GM21825 (cell line): ENCODE measurements around the gene ETFDH.
"Not testable (repeated sequence)": the region's sequence is repeated elsewhere in the genome, so short reads cannot be mapped to it uniquely, and the experiment has no call there.

Experiments used
- ATAC-seq: cut with Tn5 transposase; IDR thresholded peaks from one replicate; pipeline ENCODE4 v1.9.1; 2021; ENCODE audit warnings: mild to moderate bottlenecking, moderate library complexity; ENCODE audit not compliant: unreplicated experiment

ETFDH gene

DNA sequence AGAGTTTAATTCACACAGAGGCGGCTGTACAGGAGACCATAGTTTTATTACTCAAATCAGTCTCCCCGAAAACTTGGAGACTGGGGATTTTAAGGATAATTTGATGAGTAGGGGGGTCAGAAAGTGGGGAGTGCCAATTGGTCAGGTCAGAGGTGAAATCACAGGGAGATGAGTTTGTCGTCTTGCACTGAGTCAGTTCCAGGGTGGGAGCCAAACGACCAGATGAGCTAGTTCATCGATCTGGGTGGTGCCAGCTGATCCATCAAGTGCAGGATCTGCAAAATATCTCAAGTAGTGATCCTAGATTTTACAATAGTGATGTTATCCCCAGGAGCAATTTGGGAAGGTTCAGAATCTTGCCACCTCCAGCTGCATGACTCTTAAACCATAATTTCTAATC, 4.0 kb downstream of the ETFDH start:
- no peak for ATAC-seq

GRCh38 chr4:158678767-158679166, 6.7 kb downstream of the ETFDH start:
- ATAC-seq, result no peak

GRCh38 chr4:158681629-158682028, 9.5 kb downstream of the ETFDH start:
- ATAC-seq, result no peak

DNA sequence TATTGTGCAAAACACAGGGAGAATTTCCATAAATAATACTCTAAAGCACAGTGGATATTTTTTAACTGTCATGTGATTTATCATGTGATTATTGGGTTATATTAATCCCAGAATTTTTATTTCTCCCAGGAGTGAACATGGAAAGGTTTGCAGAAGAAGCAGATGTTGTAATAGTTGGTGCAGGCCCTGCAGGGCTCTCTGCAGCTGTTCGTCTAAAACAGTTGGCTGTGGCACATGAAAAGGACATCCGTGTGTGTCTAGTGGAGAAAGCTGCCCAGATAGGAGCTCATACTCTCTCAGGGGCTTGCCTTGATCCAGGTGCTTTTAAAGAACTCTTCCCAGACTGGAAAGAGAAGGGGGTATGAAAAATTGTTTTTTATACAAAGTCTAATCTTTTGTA, 10.0 kb downstream of the ETFDH start:
- ATAC-seq, result no peak

- ATAC-seq, result no peak
Observed at GRCh38 chr4:158688813-158689212, 16.7 kb downstream of the ETFDH start.

- no peak for ATAC-seq
Observed at GRCh38 chr4:158704274-158704673, 32.2 kb downstream of the ETFDH start.

DNA sequence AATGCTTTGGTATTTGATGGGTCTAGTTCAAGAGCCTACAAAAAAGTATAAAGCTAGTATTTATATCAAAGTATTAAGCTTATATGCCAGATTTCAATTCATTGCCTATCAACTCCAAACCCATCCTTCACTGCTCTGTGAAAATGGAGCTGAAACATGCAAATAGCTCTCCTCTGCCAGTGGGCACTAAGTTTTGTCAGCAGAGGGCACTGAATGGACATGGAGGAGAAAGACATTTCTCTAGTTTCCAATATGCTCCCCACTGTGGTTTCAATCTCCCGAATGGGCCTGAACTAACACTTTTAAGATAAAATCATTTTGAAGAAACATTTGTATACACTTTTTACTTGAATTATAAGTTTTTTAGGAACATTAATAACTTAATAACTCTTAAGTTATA, 38.7 kb downstream of the ETFDH start:
- no peak for ATAC-seq

DNA sequence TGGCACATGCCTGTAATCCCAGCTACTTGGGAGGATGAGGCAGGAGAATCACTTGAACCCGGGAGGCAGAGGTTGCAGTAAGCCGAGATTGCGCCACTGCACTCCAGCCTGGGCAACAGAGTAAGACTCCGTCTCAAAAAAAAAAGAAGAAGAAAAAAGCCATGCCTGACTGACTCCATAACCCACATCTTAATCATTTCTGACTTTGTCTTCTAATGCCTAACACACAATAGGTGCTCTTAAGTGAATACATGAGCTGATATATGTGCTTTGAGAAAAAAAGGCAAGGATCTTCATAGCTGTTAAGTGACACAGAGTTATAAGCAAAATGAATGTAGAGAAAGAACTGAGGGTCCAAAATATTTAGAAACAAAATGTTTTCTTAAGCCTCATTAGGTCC, 40.5 kb downstream of the ETFDH start:
- ATAC-seq, result not testable (repeated sequence)

DNA sequence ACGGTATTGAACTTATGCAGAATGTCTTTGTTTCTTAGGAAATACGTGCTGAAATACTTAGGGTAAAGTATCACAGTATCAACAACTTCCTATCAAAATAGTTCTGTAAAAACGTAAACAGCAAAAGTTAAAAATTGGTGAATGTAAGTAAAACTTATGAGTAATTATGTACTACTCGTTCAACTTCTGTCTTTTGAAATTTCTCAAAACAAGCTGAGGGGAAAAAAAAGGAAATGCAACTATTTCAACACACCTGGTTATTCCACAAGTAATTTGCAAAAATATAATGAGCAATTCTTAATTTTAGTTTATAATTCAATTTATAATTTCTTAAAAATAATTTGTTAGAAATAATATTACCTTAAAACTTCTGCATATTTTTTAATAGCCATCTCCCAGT, 42.8 kb downstream of the ETFDH start:
- no peak for ATAC-seq

DNA sequence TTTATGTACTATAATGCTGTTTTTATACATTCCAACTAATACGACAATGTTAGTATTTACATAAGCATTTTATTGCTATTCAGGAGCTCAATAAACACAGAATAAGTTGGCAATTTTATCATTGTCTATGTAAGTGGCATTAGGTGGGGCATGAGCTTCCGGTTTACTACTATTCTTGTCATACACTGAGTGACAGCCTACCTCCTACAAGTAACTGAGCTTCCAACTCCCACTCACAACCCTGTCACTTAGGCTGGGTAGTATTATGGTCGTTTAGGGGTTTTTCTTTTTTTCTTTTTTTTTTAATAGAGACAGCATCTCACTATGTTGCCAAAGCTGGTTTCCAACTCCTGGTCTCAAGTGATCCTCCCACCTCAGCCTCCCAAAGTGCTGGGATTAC, 43.7 kb downstream of the ETFDH start:
- ATAC-seq, result no peak

- ATAC-seq, result no peak
Observed at GRCh38 chr4:158721680-158722079, 49.6 kb downstream of the ETFDH start.

- ATAC-seq, result peak; percentile 7
Observed at GRCh38 chr4:158722291-158722916, 50.3 kb downstream of the ETFDH start.

DNA sequence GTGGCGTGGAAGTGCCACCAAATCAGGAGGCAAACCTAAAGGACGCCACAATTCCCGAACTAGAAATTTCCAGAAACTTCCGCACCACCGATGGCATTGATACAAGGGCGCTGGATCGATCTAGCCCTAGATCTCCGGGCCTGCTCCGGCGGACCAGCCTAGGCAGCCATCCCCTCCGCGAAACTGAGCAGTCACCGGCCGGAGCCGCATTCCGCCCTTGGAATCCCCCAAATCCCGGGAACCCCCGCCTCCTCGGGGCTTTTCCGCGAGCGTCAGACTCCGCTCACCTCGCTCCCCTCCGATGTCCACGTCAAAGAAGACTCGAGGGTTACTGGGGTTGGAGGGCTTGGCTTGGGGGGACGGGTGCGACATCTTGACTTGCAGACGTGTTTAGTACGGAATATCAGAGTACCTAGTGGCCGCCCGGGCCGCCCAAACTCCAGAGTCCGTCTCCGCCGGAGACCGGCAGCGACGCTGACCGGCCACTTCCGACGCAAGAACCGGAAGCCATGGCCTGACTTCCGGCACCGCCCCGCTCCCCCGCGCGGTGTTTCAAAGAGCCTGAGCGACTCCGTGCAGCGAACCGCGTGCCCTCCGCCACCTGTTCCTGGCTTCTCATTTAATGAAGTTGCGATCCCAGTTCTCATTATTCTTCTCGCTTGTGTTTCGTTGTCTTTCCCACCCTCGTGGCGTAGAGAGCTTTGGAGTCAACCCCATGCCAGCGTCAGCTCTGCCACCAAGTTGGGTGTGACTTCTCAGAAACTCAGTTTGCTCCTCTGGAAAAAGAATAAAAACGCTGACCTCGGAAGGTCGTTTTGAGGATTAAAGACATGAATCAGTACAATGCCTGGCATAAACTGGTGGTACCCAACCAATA, 51.1 kb downstream of the ETFDH start, which contains the start of gene PPID:
PPID (minus strand) TSS at position 480 of the 877 bp plus-strand sequence; CDS start at position 372, 108 bp downstream.
- ATAC-seq, result peak; percentile 98

GRCh38 chr4:158724637-158725036, 52.5 kb downstream of the ETFDH start:
- no peak for ATAC-seq

DNA sequence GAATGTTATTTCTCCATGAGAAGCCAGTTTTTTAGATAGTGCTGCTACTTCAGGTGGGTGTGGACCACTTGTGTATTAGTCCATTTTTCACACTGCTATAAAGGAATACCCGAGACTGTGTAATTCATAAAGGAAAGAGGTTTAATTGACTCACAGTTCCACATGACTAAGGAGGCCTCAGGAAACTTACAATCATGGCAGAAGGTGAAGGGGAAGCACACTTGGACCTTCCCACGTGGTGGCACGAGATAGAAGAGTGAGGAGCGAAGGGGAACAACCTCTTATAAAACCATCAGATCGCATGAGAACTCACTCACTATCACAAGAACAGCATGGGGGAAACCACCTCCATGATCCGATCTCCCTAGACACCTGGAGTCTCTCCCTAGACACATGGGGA, 54.5 kb downstream of the ETFDH start:
- no peak for ATAC-seq

GRCh38 chr4:158728236-158728635, 56.1 kb downstream of the ETFDH start:
- no peak for ATAC-seq

DNA sequence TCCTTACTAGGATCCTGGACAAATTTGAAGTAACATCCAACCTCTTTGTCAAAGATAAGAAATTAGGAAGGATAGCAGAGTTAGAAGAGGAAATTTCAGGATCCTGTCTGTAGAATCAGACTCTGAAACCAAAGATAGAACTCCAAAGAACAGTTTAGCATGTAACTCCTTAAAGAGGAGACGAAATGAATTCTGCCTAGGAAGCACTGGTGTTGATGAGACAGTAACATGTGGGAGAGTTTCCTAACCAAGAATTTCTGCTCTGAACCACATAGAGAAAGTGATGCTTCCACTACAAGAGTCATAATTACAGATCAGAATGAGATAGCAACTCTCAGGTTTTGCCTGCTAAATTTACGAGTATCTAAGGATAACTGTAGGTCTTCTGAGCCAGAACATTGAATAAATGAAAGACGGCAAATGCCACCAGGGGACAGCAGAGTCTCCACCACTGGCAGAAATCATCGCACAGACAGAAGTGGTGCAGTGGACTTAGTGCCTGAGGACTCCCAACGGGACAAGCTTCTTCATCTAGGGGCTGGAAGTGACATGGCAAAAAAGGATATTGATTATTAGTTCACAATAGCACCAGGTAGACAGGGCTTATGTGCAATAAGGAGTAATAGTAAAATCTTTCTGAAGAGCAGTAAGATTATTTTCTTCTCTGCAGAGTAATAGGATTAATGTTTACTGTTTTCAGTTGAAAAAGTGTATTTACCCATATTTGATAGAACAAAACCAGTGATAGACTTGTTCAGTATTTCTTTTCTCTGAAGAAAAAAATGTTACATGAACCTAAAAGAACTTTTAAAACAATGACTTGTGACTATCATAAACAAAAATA, 57.8 kb downstream of the ETFDH start:
- ATAC-seq, result peak; percentile 89

GRCh38 chr4:158738866-158739265, 66.8 kb downstream of the ETFDH start:
- no peak for ATAC-seq

- ATAC-seq, result no peak
Observed at GRCh38 chr4:158739600-158739999, 67.5 kb downstream of the ETFDH start.

DNA sequence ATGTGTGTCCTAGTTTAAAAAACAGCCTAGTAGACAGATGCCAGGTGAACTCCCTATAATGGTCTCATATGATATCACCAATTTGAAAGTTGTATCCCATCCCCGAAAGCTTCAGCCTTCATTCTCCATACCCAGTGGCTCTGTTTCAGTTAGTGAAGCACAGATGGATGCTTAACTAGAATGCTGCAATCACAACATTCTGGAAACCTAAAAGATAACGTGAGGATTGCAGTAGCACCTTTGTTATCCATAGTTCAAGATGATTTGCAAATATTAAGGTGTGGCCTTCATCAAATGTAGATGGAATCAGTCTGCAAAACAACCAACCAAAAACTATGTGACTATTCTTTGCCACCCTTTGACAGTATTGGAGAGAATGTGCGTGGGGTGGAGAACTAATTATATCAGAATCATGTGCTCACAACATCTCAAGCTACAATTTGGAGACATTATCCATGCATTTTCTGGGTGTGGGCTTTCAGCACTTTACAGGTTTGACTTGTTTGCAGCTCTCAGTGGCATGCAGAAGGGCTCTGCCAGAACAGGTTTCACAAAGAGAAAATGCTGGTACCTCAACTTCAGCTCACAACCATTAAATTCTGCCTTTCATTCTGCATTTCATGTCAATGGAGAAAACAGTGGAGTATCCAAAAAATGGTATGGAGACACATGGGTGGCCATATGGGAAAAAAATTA, 69.4 kb downstream of the ETFDH start:
- ATAC-seq, result no peak

DNA sequence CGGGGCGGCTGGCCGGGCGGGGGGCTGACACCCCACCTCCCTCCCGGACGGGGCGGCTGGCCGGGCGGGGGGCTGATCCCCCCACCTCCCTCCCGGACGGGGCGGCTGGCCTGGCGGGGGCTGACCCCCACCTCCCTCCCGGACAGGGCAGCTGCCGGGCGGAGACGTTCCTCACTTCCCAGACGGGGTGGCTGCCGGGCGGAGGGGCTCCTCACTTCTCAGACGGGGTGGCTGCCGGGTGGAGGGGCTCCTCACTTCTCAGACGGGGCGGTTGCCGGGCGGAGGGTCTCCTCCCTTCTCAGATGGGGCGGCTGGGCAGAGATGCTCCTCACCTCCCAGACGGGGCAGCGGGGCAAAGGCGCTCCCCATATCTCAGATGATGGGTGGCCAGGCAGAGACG, 74.4 kb downstream of the ETFDH start:
- ATAC-seq, result not testable (repeated sequence)
